Body of pancreas (tissue), 4 donors: ENCODE results near the gene NRARP.

Experiments
- POLR2A ChIP-seq, 3 donors: fragments of 450-650 bp; IDR thresholded peaks; one replicate each; pipeline ENCODE4 v1.6.1; 2016; ENCODE audit warnings: antibody characterized with exemption in 3 of 3, mild to moderate bottlenecking in 2 of 3
- TF ChIP-seq, protein P1 (sequence below), 7 experiments: fragments of 450-650 bp in 4 of 7; fragments of 200-600 bp in 3 of 7; sonication (generic) in 3 of 7; IDR thresholded peaks; one replicate each; pipeline ENCODE4 v1.5.1; 2016 to 2019; ENCODE audit warnings: antibody characterized with exemption in 7 of 7

DNA sequence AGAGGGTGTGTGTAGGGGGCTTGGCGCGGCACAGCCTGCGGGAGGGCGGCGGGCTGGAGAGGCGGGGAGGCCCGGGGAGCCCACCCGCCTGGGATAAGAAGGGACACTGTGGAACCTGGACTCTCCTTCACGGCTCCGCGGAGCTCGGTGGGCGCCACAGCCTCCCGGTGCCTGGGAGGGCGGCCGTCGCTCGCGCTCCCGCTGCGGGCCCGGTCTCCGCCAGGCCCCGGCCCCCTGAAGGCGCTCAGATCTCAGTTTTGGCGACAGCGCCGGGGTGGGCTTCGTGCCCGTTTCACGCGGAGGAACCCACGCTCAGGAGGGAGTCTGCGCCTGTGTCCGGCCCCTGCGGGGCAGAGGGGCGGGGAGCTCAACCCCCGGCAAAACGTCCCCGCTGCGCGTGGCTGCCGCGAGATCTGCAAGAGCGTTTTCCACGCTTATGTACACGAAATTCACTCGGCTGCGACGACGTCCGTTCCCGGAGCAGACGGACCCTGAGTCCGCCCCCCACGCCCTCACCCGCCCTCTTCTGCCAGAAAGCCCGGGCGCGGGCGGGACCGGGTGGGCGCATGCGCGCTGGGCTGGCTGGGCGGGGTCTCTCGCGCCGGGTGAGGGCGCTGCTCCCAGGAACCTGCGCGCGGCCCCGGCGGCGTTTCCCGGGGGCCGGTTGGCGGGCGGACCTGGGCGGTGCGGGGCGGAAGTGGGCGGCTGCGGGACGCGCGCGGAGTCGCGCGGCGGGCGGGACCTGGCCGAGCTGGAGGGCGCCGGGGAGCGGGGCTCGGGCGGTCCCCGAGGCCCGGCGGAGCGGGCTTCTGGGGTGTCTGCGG, 47.2 kb downstream of the NRARP start, which contains the start of gene NELFB:
- TF ChIP-seq, protein P1, sequence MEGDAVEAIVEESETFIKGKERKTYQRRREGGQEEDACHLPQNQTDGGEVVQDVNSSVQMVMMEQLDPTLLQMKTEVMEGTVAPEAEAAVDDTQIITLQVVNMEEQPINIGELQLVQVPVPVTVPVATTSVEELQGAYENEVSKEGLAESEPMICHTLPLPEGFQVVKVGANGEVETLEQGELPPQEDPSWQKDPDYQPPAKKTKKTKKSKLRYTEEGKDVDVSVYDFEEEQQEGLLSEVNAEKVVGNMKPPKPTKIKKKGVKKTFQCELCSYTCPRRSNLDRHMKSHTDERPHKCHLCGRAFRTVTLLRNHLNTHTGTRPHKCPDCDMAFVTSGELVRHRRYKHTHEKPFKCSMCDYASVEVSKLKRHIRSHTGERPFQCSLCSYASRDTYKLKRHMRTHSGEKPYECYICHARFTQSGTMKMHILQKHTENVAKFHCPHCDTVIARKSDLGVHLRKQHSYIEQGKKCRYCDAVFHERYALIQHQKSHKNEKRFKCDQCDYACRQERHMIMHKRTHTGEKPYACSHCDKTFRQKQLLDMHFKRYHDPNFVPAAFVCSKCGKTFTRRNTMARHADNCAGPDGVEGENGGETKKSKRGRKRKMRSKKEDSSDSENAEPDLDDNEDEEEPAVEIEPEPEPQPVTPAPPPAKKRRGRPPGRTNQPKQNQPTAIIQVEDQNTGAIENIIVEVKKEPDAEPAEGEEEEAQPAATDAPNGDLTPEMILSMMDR (IDR thresholded peaks at IDR 0.05): peak in 2 of 7 experiments; percentile 25 to 42
- TF ChIP-seq POLR2A (IDR thresholded peaks at IDR 0.05): peak; percentile 37 to 78 (median 67)
